Tibial nerve (tissue), 4 donors: Measurements from ENCODE around the gene ZNF141. TPM values are rescaled to one million over a fixed set of nuclear protein-coding genes. Genes with fewer than 3 reads are reported as not detected.

Experiments used
- DNase-seq, 2 donors: peaks; one replicate each; pipeline ENCODE4 v3.0.0-alpha.2; 2019; ENCODE audit warnings: low spot score in 2 of 2
- H3K27ac ChIP-seq, 4 donors: fragments of 200-600 bp; sonication (generic) in 3 of 4; one replicate each; pipeline ENCODE4 v1.5.1; 2017 to 2019; ENCODE audit warnings: mild to moderate bottlenecking in 1 of 4
- H3K27me3 ChIP-seq, 2 donors: fragments of 200-600 bp; sonication (generic) in 1 of 2; one replicate each; pipeline versions ENCODE4 v1.5.1 to v1.6.0; 2017 to 2019
- H3K36me3 ChIP-seq, 3 donors: fragments of 200-600 bp; sonication (generic); one replicate each; pipeline ENCODE4 v1.5.1; 2018 to 2019
- H3K4me1 ChIP-seq, 4 donors: fragments of 200-600 bp; sonication (generic) in 3 of 4; one replicate each; pipeline ENCODE4 v1.5.1; 2017 to 2019
- H3K4me3 ChIP-seq, 4 donors: fragments of 200-600 bp; sonication (generic) in 3 of 4; one replicate each; pipeline ENCODE4 v1.5.1; 2017 to 2019; ENCODE audit warnings: mild to moderate bottlenecking in 1 of 4, moderate library complexity in 1 of 4
- H3K9me3 ChIP-seq, 4 donors: fragments of 200-600 bp; sonication (generic) in 3 of 4; one replicate each; pipeline ENCODE4 v1.5.1; 2017 to 2019
- CTCF ChIP-seq, 5 experiments: fragments of 200-600 bp in 3 of 5; fragments of 450-650 bp in 2 of 5; sonication (generic) in 3 of 5; IDR thresholded peaks; one replicate each; pipeline ENCODE4 v1.5.1; 2016 to 2019; ENCODE audit warnings: antibody characterized with exemption in 5 of 5, mild to moderate bottlenecking in 3 of 5, moderate library complexity in 2 of 5
- EP300 ChIP-seq, 2 donors: sonication (generic); formaldehyde crosslinking; IDR thresholded peaks; one replicate each; pipeline ENCODE4 v1.6.1; 2017; ENCODE audit warnings: antibody characterized with exemption in 2 of 2, mild to moderate bottlenecking in 1 of 2
- POLR2A ChIP-seq, 2 donors: fragments of 450-650 bp; IDR thresholded peaks; one replicate each; pipeline ENCODE4 v1.6.1; 2017; ENCODE audit warnings: antibody characterized with exemption in 2 of 2, mild to moderate bottlenecking in 2 of 2, moderate library complexity in 2 of 2
- WGBS, 2 donors: methylation state at CpG; one replicate each; pipeline ENCODE4 v1.1.5; 2018; 5-methylcytosine and 5-hydroxymethylcytosine counted together
- total RNA-seq, 4 donors: library from RNA; depleted of rRNA; stranded (reverse); fragments of >200 nt; gene quantifications; one replicate each; pipeline ENCODE4 v1.1.0, GENCODE V29; 2016

The ZNF141 gene
- total RNA-seq, 4 donors from 2014 or later, result 26.1 to 33.1 (median 29.6) TPM

- no peak for DNase-seq
- Histone ChIP-seq H3K4me1 (peaks cover 0 to 30% (median 12%) of the 10 kb centered on the region in 4 donors), H3K4me3 (peak overlapping the region; percentile 62 to 87 (median 74)), H3K9me3 (peaks cover 0 to 35% (median under 1%) of the 10 kb centered on the region in 4 donors), H3K27me3 (no peaks in the 10 kb centered on the region), H3K27ac (peak overlapping the region in 2 of 4 donors; percentile 92 to 98), H3K36me3 (peaks cover 0 to 38% (median 0%) of the 10 kb centered on the region in 3 donors)
- TF ChIP-seq CTCF (IDR thresholded peaks at IDR 0.05) (no peak), EP300 (IDR thresholded peaks at IDR 0.05) (no peak), POLR2A (IDR thresholded peaks at IDR 0.05) (no peak)
- 20 to 38% methylated on average over 13 of the region's 13 CpGs for WGBS, 2 donors
These were observed 1.1 kb downstream of the ZNF141 start for GRCh38 chr4:338759-339097.

- Histone ChIP-seq H3K27ac (no peak overlapping the region), H3K9me3 (peaks cover 0 to 48% (median 4%) of the 10 kb centered on the region in 4 donors), H3K27me3 (no peaks in the 10 kb centered on the region), H3K4me3 (no peak overlapping the region), H3K36me3 (peaks cover 0 to 51% (median 8%) of the 10 kb centered on the region in 3 donors), H3K4me1 (peaks cover 0 to 30% (median 12%) of the 10 kb centered on the region in 4 donors)
- no peak for DNase-seq
- TF ChIP-seq EP300 (IDR thresholded peaks at IDR 0.05) (no peak), CTCF (IDR thresholded peaks at IDR 0.05) (no peak), POLR2A (IDR thresholded peaks at IDR 0.05) (no peak)
- 88 to 93% methylated on average over 4 of the region's 4 CpGs for WGBS, 2 donors
These were observed 2.4 kb downstream of the ZNF141 start for GRCh38 chr4:340011-340410.

DNA sequence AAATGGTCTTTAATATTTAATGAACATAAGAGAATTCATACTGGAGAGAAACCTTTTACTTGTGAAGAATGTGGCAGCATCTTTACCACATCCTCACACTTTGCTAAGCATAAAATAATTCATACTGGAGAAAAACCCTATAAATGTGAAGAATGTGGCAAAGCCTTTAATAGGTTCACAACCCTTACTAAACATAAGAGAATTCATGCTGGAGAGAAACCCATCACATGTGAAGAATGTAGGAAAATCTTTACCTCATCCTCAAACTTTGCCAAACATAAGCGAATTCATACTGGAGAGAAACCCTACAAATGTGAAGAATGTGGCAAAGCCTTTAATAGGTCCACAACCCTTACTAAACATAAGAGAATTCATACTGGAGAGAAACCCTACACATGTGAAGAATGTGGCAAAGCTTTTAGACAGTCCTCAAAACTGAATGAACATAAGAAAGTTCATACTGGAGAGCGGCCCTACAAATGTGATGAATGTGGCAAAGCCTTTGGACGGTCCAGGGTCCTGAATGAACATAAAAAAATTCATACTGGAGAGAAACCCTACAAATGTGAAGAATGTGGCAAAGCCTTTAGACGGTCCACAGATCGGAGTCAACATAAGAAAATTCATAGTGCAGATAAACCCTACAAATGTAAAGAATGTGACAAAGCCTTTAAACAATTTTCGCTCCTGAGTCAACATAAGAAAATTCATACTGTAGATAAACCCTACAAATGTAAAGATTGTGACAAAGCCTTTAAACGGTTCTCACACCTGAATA lies 35.6 kb downstream of the ZNF141 start:
- Histone ChIP-seq H3K36me3 (peaks cover 7 to 96% (median 18%) of the 10 kb centered on the region in 3 donors), H3K4me3 (no peak overlapping the region), H3K27me3 (no peaks in the 10 kb centered on the region), H3K4me1 (no peaks in the 10 kb centered on the region), H3K27ac (no peak overlapping the region), H3K9me3 (peaks cover 22 to 100% (median 60%) of the 10 kb centered on the region in 4 donors)
- DNase-seq, result no peak
- no peak for TF ChIP-seq EP300 (IDR thresholded peaks at IDR 0.05)
- TF ChIP-seq CTCF (IDR thresholded peaks at IDR 0.05), result no peak
- no peak for TF ChIP-seq POLR2A (IDR thresholded peaks at IDR 0.05)
- WGBS, 2 donors, result 95 to 97% methylated on average over 7 of the region's 7 CpGs

DNA sequence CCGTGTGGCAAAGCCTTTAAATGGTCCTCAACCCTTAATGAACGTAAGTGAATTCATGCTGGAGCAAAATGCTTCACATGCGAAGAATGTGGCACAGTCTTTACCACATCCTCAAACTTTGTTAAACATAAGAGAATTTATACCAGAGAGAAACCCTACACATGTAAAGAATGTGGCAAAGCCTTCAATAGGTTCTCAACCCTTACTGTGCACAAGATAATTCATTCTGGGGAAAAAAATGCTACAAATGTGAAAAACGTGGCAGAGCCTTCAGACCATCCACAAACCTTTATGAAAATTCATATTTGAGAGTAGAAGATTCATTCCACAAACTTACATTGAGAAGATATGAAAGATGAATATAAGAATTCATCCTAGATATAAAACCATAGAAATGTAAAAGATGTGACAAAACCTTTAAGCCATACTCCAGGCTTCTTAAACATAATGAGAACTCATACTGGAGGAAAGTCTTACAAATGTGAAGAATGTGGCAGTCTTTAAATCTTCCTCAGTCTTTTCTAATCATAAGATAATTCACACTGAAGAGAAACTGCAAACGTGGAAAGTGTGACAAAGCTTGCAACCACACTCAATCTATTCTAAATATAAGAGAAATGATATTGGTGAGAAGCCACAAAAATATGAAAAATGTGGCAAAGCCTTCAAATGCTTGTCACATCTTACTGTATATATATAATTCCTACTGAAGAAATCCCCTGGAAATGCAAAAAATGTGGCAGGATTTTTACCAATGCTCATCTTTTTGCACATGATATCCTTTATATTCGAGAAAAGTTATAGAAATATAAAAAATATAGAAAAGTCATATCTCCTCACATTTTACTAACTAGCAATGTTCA lies 36.9 kb downstream of the ZNF141 start:
- no peaks in the 10 kb centered on the region for H3K27me3 ChIP-seq
- DNase-seq, result no peak
- no peak overlapping the region for H3K4me3 ChIP-seq
- H3K4me1 ChIP-seq, result no peaks in the 10 kb centered on the region
- TF ChIP-seq POLR2A (IDR thresholded peaks at IDR 0.05) (no peak), EP300 (IDR thresholded peaks at IDR 0.05) (no peak), CTCF (IDR thresholded peaks at IDR 0.05) (no peak)
- H3K36me3 ChIP-seq, result peaks cover 7 to 95% (median 18%) of the 10 kb centered on the region in 3 donors
- H3K27ac ChIP-seq, result no peak overlapping the region
- 96 to 98% methylated on average over 6 of the region's 6 CpGs for WGBS, 2 donors
- H3K9me3 ChIP-seq, result peaks cover 22 to 100% (median 60%) of the 10 kb centered on the region in 4 donors
